Middle frontal gyrus (tissue), 1 donor: Measurements from ENCODE around the gene KAT6B.

Experiments
- DNase-seq: peaks from one replicate; pipeline ENCODE4 v3.0.0-alpha.2; 2015; ENCODE audit warnings: low spot score; ENCODE audit errors: extremely low spot score

Gene KAT6B

DNA sequence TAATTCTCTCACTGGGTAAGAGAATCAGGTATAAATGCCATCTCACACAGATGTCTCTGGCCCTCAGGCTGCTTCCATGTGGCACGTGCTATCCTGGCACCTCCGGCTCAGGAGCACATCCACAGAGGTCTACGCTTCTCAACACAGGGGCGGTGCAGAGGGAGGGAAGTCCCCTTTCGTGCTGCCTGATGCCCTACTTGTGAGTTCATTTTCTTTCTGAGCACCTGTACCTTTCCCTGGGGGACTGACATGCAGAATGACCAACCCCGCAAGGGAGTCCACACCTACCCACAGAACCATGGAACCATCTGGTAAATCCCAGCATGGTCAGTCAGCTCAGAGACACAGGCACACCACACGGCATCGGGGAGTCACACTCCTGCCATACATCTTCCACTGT is 186.1 kb downstream of the KAT6B start:
- no peak for DNase-seq

DNA sequence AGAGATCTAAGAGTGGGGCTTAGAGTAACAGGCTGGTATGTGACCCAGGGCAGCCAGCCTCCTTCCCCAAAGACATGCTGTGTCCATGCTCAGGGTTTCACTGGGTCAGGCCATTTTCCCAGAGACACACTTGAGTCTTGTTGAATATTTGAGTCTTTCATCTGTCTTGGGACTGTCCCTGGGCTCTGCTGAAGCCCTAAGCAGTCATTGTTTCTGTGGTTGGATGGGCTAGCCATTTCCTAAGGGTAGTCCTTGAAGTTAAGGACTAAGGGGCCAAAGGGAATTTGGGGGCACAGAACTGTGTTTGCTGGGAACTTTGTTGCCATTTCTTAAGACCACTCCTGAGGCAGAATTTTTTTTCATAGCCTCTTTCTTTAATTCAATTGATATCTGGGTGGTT is 186.6 kb downstream of the KAT6B start:
- DNase-seq, result no peak

DNA sequence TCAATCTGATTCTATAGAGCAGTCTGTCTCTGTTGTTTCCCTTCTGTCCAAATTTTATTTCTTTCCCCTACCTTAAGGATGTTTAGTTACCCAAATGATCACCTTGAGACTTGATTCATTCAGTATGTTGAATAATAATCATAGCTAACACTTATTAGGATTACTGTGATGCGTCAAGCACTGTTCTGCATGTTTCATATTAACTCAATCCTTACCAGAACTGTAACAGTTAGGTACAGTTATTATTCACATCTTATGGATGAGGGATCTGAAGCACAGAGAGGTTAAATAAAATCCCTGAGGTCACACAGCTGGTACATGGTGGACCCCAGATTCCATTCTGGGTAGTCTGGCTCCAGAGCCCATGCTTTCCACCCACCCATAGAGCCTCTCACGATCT is 187.1 kb downstream of the KAT6B start:
- DNase-seq, result no peak

DNA sequence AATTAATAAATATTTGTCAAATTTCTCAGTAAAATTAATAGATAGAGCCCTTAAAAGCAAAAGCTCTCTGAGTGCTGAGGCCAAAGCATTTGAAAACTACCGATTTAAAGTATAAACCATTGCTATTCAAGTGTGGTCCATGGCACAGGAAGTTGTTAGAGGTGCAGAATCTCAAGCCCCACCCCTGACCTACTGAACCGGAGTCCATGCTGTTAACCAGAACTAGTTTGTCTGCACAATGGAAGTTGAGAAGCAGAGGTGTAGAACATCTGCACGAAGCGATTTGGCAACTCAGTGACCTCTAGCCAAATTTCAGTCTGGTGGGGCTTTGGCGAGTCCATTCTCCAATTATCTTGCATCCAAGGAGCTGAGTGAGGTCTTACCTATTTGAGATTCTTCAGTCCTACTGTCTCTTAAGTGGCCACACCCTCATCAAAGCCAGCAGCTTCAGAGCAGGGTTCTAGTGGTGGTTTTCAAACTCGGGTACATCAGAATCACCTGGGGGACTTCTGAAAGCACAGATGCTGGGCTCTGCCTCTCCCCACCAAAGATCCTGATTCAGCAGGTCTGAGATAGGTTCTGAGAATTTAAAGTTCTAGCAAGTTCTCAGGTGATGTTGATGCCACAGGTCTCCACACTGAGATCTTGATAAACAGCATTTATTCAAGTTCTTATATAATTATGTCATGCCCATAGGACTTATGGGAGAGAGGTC is 188.3 kb downstream of the KAT6B start:
- DNase-seq, result no peak

DNA sequence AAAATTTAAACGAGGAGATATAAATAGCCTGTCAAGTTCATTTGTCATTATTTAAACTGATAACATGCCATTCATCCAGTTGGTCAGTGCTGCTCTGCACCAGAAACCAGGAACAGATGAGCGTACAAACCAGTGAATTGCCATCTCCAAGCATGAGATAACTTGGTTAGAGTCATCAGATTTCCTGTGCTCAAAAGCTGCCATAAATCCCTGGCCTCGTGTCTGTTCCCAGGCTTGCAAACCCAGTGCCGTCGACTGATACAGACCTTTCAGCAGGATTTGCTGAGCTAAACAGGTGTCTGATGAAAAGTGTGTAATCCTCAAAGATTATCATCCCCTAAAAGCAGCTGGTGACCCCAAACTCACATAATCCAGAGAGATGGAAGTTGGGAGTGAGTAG is 189.0 kb downstream of the KAT6B start:
- DNase-seq, result no peak

DNA sequence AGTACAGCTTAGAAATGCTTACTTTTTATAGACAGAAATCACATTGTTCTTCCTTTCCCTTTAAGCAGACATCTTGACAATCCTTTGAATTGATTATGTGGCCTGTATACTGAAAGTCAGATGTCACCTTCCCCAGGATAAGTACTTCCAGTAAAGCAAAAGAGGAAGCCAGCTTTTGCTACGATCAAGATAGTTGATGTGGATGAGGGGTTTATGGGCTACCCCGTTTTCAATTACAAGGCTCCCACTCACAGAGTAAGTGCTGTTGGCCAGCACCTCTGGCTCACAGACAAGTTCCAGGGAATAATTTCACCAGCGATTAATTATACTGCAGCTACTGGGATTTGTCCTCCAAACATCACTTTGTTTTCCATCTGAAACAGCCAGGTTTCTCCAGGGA is 189.9 kb downstream of the KAT6B start:
- DNase-seq, result no peak

DNA sequence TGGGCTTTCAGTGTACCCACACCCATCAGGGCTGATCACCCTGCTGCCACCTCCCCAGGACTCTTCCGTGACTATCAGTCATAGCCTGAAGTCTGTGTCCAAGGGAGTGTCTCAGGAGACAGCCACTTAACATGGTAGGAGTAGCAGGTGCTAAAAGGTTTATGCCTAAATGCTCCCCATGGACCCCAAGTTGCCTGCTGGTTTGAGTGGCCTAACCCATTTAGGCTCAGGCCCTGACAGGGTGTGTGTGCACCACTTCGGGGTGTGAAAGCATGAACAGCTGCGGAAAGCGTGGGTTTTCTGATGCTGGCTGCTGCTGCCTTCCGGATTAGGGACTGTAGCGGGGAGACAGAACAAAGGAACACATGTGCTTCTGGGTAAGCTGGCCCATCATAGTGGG is 191.9 kb downstream of the KAT6B start:
- no peak for DNase-seq

DNA sequence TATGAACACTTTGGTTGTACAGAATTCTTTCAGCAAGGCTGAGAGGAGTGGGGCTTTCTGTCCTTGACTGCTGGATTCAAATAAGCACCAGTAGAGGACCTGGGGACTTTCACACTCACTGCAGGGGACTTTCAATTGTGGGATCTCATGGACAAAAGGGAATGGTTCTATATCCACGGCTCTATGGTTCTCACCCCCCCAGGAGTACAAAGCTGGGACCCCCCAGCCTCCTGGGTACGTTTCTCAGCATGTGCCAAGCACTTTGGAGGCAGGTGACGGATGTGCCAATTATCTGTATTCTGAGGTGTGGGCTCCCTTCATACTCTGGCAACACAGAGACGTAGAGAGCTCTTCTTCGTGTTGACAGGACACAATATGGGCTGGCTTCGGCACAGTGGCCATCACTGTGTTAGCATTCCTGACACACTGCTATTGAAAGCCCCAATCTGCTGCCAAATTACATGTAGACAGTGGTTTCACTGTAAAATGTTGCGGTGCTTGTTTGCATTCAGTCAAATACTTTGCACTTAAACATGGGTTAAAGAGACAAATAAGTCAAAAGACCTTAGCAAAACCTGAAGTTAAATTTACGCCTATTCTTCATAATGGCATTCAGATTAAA is 192.4 kb downstream of the KAT6B start:
- no peak for DNase-seq

DNA sequence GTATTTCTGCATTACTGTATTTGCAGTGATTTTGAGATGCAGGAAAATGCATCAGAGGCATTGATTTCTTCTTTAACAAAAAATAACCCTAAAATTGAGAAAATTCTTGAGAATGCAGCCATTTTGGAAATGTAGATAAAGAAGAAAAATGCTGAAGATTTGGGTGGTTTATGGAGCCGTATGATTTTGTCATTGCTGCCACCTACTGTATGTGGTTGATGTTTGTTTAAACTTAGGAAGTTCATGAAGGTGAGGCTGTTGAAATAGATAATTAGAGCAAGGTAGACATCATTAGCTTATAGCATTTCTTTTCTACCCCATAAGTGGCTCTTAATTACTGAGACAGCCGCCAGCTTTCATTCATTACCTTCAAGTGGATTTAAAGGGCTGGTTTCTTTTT is 193.0 kb downstream of the KAT6B start:
- DNase-seq, result peak; percentile 25

DNA sequence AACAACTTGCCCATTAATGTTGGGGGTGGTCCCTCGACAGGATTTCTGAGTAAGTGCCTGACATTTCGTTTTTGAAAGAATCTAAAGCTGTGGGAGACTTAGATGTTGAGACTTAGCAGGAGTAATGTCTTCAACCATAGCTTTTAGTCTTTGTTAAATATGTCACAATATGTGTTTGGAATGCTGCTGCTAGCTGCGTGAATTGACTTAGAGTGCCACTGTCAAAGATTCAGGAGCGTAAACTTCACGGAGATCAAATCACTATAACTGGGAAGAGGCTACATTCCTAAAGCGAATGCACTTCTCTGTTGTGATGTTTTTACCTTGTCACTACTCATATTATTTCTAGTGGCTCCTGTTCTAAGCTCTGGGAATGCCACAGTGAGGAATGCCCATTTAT is 193.8 kb downstream of the KAT6B start:
- no peak for DNase-seq

DNA sequence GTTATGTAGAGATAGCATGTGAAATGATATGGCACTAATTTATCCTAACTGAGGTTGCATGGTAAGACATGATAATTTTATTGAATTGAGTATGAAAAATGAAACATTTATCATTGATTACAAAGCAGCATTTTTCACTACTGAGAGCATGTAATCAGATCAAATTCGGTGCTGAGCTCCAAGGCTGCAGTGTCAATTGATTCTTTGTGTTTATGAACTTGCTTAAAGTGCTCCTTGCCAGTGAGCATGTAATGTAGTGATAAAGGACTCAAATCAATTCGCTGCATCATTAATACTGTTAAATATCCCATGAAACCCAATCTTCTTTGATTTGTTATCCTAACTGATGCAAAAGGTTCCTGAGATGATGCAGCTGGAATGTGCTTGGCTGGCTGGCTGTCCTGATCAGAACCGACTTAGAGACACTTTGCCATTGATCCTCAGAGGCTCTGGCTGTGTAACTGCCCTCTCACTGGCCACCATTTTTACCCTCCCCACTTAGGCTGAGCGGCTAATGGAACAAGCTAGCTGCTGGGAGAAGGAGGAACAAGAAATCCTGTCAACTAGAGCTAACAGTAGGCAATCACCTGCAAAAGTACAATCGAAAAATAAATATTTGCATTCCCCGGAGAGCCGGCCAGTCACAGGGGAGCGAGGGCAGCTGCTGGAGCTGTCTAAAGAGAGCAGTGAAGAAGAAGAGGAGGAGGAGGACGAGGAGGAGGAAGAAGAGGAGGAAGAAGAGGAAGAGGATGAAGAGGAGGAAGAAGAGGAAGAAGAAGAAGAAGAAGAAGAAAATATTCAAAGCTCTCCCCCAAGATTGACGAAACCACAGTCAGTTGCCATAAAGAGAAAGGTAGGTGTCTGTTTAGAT is 195.2 kb downstream of the KAT6B start:
- DNase-seq, result no peak

DNA sequence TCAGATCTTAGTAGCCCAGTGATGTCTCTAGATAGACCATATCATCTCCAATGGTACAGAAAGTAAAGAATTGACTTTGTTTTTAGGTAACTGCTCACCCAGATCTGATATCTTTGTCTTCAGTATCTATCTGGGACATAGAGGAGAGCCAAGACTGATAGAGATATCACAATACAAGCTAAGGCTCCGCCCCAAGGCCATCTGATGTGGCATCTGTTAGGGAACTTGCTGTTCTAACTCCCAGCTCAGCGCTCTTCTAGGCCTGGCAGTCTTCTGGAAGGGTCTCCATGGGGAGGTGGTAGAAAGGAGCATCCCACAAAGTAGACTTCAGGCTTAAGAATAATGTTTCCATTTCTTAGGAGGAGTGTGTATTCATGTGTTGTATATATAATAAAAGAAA is 196.7 kb downstream of the KAT6B start:
- DNase-seq, result no peak

DNA sequence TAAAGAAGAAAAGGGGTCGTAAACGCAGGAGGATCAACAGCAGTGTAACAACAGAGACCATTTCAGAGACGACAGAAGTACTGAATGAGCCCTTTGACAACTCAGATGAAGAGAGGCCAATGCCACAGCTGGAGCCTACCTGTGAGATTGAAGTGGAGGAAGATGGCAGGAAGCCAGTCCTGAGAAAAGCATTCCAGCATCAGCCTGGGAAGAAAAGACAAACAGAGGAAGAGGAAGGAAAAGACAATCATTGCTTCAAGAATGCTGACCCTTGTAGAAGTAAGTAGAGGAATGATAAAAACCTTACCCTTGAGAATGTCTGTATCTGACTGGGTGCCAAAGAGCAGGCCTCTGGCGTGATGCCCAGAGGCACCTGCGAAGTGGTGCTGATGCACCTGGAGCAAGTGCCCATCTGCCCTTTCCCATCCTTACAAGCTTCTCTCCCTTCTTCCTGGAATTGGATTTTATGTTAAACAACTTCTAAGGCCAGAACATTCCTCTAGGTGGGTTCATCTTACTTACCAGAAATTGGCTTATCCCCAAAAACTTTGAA is 198.6 kb downstream of the KAT6B start:
- no peak for DNase-seq

DNA sequence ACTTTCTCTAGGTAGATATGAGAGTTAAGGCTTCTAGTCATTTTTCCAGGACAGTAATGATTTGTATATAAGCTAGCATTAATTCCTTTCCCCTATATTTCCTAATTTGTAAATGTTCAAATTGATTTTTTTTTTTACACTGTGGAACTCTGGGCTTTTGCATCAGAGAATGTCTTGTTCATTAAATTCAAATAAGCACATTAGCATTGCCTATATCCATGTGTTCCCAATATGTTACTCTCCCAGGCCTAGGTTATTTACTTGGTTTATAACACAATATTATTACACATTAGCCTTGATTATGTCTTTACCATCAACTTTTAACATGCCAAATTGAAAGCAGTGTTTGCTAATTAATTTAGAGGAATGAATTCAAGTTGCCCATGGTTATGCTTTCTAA is 201.6 kb downstream of the KAT6B start:
- no peak for DNase-seq

DNA sequence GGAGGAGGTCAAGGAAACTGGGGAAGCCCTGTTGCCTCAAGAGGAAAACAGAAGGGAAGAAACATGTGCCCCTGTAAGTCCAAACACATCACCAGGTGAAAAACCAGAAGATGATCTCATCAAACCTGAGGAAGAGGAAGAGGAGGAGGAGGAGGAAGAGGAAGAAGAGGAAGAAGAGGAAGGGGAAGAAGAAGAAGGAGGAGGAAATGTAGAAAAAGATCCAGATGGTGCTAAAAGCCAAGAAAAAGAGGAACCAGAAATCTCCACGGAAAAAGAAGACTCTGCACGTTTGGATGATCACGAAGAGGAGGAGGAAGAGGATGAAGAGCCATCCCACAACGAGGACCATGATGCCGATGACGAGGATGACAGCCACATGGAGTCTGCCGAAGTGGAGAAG is 202.3 kb downstream of the KAT6B start:
- DNase-seq, result no peak

DNA sequence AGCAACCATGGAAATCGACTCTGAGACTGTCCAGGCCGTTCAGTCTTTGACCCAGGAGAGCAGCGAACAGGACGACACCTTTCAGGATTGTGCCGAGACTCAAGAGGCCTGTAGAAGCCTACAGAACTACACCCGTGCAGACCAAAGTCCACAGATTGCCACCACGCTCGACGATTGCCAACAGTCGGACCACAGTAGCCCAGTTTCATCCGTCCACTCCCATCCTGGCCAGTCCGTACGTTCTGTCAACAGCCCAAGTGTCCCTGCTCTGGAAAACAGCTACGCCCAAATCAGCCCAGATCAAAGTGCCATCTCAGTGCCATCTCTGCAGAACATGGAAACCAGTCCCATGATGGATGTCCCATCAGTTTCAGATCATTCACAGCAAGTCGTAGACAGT is 203.0 kb downstream of the KAT6B start:
- DNase-seq, result no peak

DNA sequence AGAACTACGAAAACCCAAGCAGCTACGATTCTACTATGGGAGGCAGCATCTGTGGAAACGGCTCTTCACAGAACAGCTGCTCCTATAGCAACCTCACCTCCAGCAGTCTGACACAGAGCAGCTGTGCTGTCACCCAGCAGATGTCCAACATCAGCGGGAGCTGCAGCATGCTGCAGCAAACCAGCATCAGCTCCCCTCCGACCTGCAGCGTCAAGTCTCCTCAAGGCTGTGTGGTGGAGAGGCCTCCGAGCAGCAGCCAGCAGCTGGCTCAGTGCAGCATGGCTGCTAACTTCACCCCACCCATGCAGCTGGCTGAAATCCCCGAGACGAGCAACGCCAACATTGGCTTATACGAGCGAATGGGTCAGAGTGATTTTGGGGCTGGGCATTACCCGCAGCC is 203.5 kb downstream of the KAT6B start:
- DNase-seq, result no peak

DNA sequence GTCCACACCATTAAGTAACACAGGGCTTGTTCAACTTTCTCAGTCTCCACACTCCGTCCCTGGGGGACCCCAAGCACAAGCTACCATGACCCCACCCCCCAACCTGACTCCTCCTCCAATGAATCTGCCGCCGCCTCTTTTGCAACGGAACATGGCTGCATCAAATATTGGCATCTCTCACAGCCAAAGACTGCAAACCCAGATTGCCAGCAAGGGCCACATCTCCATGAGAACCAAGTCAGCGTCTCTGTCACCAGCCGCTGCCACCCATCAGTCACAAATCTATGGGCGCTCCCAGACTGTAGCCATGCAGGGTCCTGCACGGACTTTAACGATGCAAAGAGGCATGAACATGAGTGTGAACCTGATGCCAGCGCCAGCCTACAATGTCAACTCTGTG is 204.0 kb downstream of the KAT6B start:
- no peak for DNase-seq

DNA sequence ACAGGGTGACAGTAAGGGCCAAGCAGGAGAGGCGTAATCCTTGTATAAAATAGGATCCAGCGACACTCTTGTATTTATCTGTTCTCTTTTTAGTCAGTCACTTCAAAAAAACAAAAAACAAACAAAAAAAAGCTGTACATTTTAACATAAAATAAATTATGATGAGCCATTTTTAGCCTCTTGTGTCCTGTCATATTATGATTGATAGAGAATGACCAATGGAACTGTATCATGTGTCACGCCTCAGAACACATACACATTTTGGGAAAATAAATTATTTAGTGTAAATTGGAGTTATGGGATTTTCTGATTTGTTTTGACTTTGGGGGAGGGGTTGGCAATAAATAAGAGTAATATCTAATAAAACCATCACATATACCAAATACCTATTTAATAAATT is 205.7 kb downstream of the KAT6B start:
- DNase-seq, result no peak

DNA sequence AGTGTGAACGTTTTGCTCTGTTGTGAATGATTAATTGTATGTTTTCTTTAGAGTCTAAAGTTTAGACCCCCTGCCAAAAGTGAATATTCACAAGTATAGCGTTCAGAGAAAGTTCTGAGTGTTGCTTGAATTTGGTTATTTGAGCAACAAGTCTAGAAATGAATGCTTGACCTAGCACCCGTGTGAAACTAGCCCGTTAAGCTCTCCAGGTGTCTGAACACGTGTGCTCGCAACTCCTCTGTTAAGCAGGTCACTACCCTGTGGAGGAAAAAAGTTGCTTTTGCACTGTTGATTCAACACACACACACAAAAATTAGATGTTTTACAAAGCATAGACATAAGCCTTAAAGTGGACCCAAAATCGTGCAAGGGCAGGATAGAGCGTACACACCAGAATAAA is 206.4 kb downstream of the KAT6B start:
- DNase-seq, result no peak

DNA sequence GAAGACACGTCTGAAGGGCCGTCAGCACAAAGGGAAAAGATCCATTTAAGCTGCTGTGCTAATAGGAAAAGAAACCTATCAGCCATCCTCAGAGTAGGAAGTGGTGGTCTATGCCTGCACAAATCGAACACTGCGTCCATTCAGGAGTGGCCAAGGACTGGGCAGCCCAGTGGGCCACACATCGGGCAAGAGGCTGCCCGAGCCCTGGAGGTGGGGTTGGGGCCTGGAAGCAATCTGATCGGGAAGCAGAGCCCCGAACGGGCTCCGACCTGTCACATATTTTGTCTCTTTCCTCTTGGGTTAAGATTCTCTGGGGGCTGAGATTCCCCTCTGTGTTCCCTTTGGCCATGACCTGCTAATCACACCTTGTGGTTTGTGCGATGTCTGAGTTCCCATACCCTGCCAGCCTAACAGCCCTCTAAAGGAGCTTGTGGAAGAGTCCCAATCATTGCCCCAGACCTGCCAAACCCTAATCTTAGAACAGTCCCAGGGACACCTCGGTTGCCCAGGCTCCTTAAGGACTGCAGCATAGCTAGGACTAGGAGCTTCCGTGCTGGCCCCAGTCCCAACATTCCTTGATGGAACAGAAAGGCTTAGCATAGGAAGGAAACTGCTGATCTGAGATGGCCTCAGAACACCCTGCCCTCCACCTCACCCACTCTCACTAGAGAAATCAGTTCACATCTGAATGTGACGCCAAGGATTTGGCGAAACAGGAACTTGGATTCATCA is 207.2 kb downstream of the KAT6B start:
- DNase-seq, result no peak

DNA sequence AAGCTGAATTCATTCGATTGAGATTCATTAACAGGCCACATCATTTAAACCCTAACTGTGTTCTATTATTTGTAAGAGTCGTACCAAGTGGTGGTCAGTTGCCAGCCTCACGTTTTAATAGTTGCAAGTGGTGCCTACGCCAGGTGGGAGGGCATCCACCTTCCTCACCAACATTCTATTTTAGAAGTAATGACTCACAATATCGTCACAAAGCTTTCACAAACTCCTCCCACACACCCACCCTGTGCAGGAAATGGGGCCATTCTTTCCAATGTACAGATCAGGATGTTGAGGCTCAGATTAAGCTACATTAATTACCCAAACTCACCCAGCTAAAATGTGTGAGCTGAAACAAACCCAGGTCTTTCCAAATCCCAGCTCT is 207.7 kb downstream of the KAT6B start:
- DNase-seq, result no peak
